Pericardium fibroblast (primary cell): ENCODE data around the gene TSTD1. TPM values are rescaled to one million over a fixed set of nuclear protein-coding genes. Genes with fewer than 3 reads are reported as not detected.

Experiments used
- total RNA-seq: library from RNA; depleted of rRNA; stranded (reverse); fragments of >200 nt; gene quantifications from 2 replicates; pipeline ENCODE4 v1.2.3, GENCODE V29; 2015

TSTD1 gene
- total RNA-seq = 37.9 TPM in 1 of 2 replicates, not detected in the other

GRCh38 chr1:161038523-161039153 lies at the start of gene TSTD1:
Gene TSTD1, minus strand, starts transcription at chr1:161038964. Its CDS starts 75 bp downstream, at chr1:161038889.

GRCh38 chr1:161069731-161070270 lies 31.0 kb upstream of the TSTD1 start, which contains the start of gene ARHGAP30:
Gene ARHGAP30, minus strand, starts transcription at chr1:161069891. Its CDS starts 267 bp downstream, at chr1:161069624.

GRCh38 chr1:161045736-161046604 lies 7.2 kb upstream of the TSTD1 start, which contains the start of gene USF1:
Gene USF1, minus strand, starts transcription at chr1:161045977. Its CDS starts 2,702 bp downstream, at chr1:161043275.

GRCh38 chr1:161020509-161021164 lies 18.1 kb downstream of the TSTD1 start, which contains the start of gene F11R:
Gene F11R, minus strand, starts transcription at chr1:161021152. Its CDS starts 79 bp downstream, at chr1:161021073.

Other genes with a start within 250 kb of the TSTD1 start
- not detected in 2 replicates for gene LY9, start 242.8 kb downstream of the TSTD1 start, total RNA-seq
- 0.70 and 4.0 TPM in 2 replicates for gene CD244, start 176.1 kb downstream of the TSTD1 start, total RNA-seq
- 3.5 and 123 TPM in 2 replicates for gene ITLN1, start 153.8 kb downstream of the TSTD1 start, total RNA-seq
- 0.47 TPM in 1 of 2 replicates, not detected in the other for gene ITLN2, start 84.2 kb downstream of the TSTD1 start, total RNA-seq
- 6.6 and 11.7 TPM in 2 replicates for gene F11R, start 17.8 kb downstream of the TSTD1 start, total RNA-seq
- 33.5 and 36.9 TPM in 2 replicates for gene USF1, start 7.0 kb upstream of the TSTD1 start, total RNA-seq
- gene ARHGAP30, start 30.9 kb upstream of the TSTD1 start, total RNA-seq = not detected in 2 replicates
- gene NECTIN4, start 50.6 kb upstream of the TSTD1 start, total RNA-seq = 0.12 TPM in 1 of 2 replicates, not detected in the other
- 0.58 and 3.3 TPM in 2 replicates for gene KLHDC9, start 59.4 kb upstream of the TSTD1 start, total RNA-seq
- gene PFDN2, start 79.1 kb upstream of the TSTD1 start, total RNA-seq = 39.3 and 49.1 TPM in 2 replicates
- 20.6 and 24.7 TPM in 2 replicates for gene NIT1, start 79.1 kb upstream of the TSTD1 start, total RNA-seq
- gene DEDD, start 93.7 kb upstream of the TSTD1 start, total RNA-seq = 18.0 and 18.2 TPM in 2 replicates
- 81.6 and 105 TPM in 2 replicates for gene UFC1, start 115.0 kb upstream of the TSTD1 start, total RNA-seq
- 9.0 and 10.4 TPM in 2 replicates for gene USP21, start 120.5 kb upstream of the TSTD1 start, total RNA-seq
- 6.5 and 11.8 TPM in 2 replicates for gene PPOX, start 127.5 kb upstream of the TSTD1 start, total RNA-seq
- 23.6 and 26.8 TPM in 2 replicates for gene B4GALT3, start 138.5 kb upstream of the TSTD1 start, total RNA-seq
- gene ADAMTS4, start 160.1 kb upstream of the TSTD1 start, total RNA-seq = 1.8 and 3.4 TPM in 2 replicates
- 84.6 and 90.7 TPM in 2 replicates for gene NDUFS2, start 163.4 kb upstream of the TSTD1 start, total RNA-seq
- gene FCER1G, start 176.3 kb upstream of the TSTD1 start, total RNA-seq = not detected in 2 replicates
- not detected in 2 replicates for gene APOA2, start 184.7 kb upstream of the TSTD1 start, total RNA-seq
- 2.5 and 5.8 TPM in 2 replicates for gene TOMM40L, start 187.1 kb upstream of the TSTD1 start, total RNA-seq
- gene NR1I3, start 199.2 kb upstream of the TSTD1 start, total RNA-seq = not detected in 2 replicates
- gene PCP4L1, start 219.8 kb upstream of the TSTD1 start, total RNA-seq = not detected in 2 replicates